Epithelial cell of esophagus (primary cell): ENCODE data around the gene NFYC.

Source experiments
- DNase-seq: peaks from one replicate; pipeline ENCODE4 v3.0.0; 2010; ENCODE audit warnings: low read depth
- H3K4me3 ChIP-seq: 2 replicates; pipeline ENCODE4 v1.5.1; 2011; ENCODE audit warnings: mild to moderate bottlenecking, low read length, control low read depth
- CTCF ChIP-seq: IDR thresholded peaks from 2 replicates; pipeline ENCODE4 v1.5.1; 2011; ENCODE audit warnings: low read depth, mild to moderate bottlenecking, low read length, control low read depth, inconsistent platforms; ENCODE audit not compliant: insufficient read depth; ENCODE audit errors: missing control alignments

NFYC gene

DNA sequence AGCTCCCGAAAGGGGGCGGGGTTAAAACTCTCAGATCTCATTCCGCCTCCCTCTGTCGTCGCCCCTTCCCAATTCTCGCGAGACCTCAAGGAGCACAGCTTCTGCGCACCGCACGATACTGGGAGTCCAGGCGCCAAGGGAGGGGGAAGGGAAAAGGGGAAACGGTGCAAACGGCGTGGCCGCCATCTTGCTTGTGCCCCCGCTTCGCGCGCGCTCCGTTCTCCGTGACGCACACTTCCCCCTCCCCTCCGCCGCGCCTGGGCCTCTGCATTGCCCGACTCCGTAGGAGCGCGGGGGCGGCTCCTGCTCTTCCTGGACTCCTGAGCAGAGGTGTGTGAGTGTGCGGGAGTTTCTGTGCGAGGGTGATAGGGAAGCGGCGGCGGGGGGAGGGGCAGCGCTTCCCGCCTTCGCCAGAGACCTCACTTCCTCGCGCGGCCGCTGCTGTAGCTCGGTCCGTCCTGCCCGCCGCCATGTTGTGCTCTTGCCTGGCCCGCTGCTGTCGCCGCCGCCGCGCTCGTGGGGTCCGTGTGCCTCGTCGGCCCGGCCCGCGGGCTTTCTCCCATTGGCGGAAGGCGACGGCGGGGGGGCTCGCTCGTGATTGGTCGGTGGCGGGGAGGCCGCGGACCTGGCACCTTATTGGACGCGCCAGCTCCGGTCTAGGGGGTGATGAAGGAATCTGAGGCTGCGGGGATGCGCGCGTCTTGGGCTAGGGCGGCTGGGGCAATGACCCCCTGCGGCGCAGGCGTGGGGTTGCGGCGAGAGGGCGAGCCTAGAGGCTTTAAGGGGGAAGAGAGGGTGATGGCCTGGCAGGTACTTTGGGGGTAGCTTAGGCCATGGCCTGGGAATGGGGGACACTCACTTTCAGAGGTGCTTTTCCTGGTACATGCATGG is at the start of gene NFYC:
Gene NFYC (plus strand): TSS at position 167 of the 891 bp plus-strand sequence. CDS start 47,140 bp downstream, outside the sequence.
- H3K4me3 ChIP-seq, result peak within 1 kb of the TSS; percentile 87
- peak; percentile 98 for DNase-seq
- no peak for TF ChIP-seq CTCF

- H3K4me3 ChIP-seq, result no peak overlapping the region
- no peak for DNase-seq
- no peak for TF ChIP-seq CTCF
These were observed 46.3 kb upstream of the NFYC start for GRCh38 chr1:40645118-40645680.

DNA sequence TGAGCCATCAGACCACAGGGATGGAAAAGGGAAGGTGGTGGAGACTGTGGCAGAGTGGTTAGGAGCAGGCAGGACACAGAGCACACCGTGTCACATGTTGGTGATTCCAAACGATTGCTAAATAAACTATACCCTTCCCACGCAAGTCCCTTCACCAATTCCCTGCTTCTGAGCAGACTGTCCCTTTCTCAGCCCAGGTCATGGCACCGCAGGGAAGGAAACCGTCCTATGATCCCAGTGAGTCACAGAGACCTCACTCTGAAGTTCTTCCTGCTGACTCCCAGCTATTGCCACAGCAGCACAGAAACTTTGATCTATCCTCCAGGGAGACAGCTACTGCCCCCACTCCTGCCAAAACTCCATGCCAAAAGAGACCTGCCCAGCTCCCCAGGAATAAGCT is 45.2 kb upstream of the NFYC start:
- DNase-seq, result peak; percentile 63
- H3K4me3 ChIP-seq, result no peak overlapping the region
- no peak for TF ChIP-seq CTCF

- no peak for DNase-seq
- TF ChIP-seq CTCF, result no peak
- no peak overlapping the region for H3K4me3 ChIP-seq
These were observed 43.3 kb upstream of the NFYC start for GRCh38 chr1:40648200-40648599.

- H3K4me3 ChIP-seq, result no peak overlapping the region
- DNase-seq, result peak; percentile 21
- no peak for TF ChIP-seq CTCF
These were observed 42.4 kb upstream of the NFYC start for GRCh38 chr1:40648928-40649591.

GRCh38 chr1:40649592-40649930 is 41.9 kb upstream of the NFYC start:
- no peak for TF ChIP-seq CTCF
- no peak for DNase-seq
- H3K4me3 ChIP-seq, result no peak overlapping the region
